Measurements from ENCODE around the gene BACH2.

Gene BACH2

GRCh38 chr6:90095788-90096187 is 200.9 kb downstream of the BACH2 start:
- Histone ChIP-seq H3K36me3 (ENCODE audit: low read depth) (no peaks in the 10 kb centered on the region), H3K27ac (ENCODE audit: poor library complexity, severe bottlenecking) (peak overlapping the region; percentile 99), H3K9me3 (ENCODE audit: severe bottlenecking) (no peaks in the 10 kb centered on the region), H3K27me3 (ENCODE audit: insufficient read depth, poor library complexity, severe bottlenecking) (no peaks in the 10 kb centered on the region), H3K4me1 (ENCODE audit: insufficient read depth, poor library complexity, severe bottlenecking) (peaks cover 35% of the 10 kb centered on the region), H3K4me3 (ENCODE audit: severe bottlenecking) (no peak overlapping the region)
- DNase-seq (ENCODE audit: low spot score) = no peak
- no peak for TF ChIP-seq CTCF (IDR thresholded peaks at IDR 0.05; ENCODE audit: poor library complexity, severe bottlenecking)
- no peak for ATAC-seq (ENCODE audit: low read depth)

GRCh38 chr6:90095145-90095544 is 201.5 kb downstream of the BACH2 start:
- no peak overlapping the region for H3K27ac ChIP-seq (ENCODE audit: poor library complexity, severe bottlenecking)
- DNase-seq (ENCODE audit: low spot score) (no peak), ATAC-seq (ENCODE audit: low read depth) (no peak)
- H3K9me3 ChIP-seq (ENCODE audit: severe bottlenecking) = no peaks in the 10 kb centered on the region
- no peak for TF ChIP-seq CTCF (IDR thresholded peaks at IDR 0.05; ENCODE audit: poor library complexity, severe bottlenecking)
- no peaks in the 10 kb centered on the region for H3K27me3 ChIP-seq (ENCODE audit: insufficient read depth, poor library complexity, severe bottlenecking)
- no peak overlapping the region for H3K4me3 ChIP-seq (ENCODE audit: severe bottlenecking)
- no peaks in the 10 kb centered on the region for H3K36me3 ChIP-seq (ENCODE audit: low read depth)
- H3K4me1 ChIP-seq (ENCODE audit: insufficient read depth, poor library complexity, severe bottlenecking) = peaks cover 32% of the 10 kb centered on the region

GRCh38 chr6:90093558-90094073 is 203.0 kb downstream of the BACH2 start:
- H3K9me3 ChIP-seq (ENCODE audit: severe bottlenecking) = no peaks in the 10 kb centered on the region
- no peaks in the 10 kb centered on the region for H3K27me3 ChIP-seq (ENCODE audit: insufficient read depth, poor library complexity, severe bottlenecking)
- no peak for TF ChIP-seq CTCF (IDR thresholded peaks at IDR 0.05; ENCODE audit: poor library complexity, severe bottlenecking)
- DNase-seq (ENCODE audit: low spot score) = no peak
- H3K4me3 ChIP-seq (ENCODE audit: severe bottlenecking) = no peak overlapping the region
- no peaks in the 10 kb centered on the region for H3K36me3 ChIP-seq (ENCODE audit: low read depth)
- H3K4me1 ChIP-seq (ENCODE audit: insufficient read depth, poor library complexity, severe bottlenecking) = peaks cover 21% of the 10 kb centered on the region
- ATAC-seq (ENCODE audit: low read depth) = no peak
- H3K27ac ChIP-seq (ENCODE audit: poor library complexity, severe bottlenecking) = no peak overlapping the region

- no peak for TF ChIP-seq CTCF (IDR thresholded peaks at IDR 0.05; ENCODE audit: poor library complexity, severe bottlenecking)
- Histone ChIP-seq H3K36me3 (ENCODE audit: low read depth) (no peaks in the 10 kb centered on the region), H3K9me3 (ENCODE audit: severe bottlenecking) (no peaks in the 10 kb centered on the region), H3K27ac (ENCODE audit: poor library complexity, severe bottlenecking) (no peak overlapping the region), H3K4me3 (ENCODE audit: severe bottlenecking) (no peak overlapping the region), H3K27me3 (ENCODE audit: insufficient read depth, poor library complexity, severe bottlenecking) (no peaks in the 10 kb centered on the region), H3K4me1 (ENCODE audit: insufficient read depth, poor library complexity, severe bottlenecking) (peaks cover 30% of the 10 kb centered on the region)
- DNase-seq (ENCODE audit: low spot score) (no peak), ATAC-seq (ENCODE audit: low read depth) (no peak)
Observed at GRCh38 chr6:90090866-90091265, 205.8 kb downstream of the BACH2 start.

GRCh38 chr6:90088009-90088408 is 208.6 kb downstream of the BACH2 start:
- H3K4me3 ChIP-seq (ENCODE audit: severe bottlenecking) = no peak overlapping the region
- peak overlapping the region; percentile 95 for H3K27ac ChIP-seq (ENCODE audit: poor library complexity, severe bottlenecking)
- peaks cover 31% of the 10 kb centered on the region for H3K4me1 ChIP-seq (ENCODE audit: insufficient read depth, poor library complexity, severe bottlenecking)
- H3K27me3 ChIP-seq (ENCODE audit: insufficient read depth, poor library complexity, severe bottlenecking) = no peaks in the 10 kb centered on the region
- DNase-seq (ENCODE audit: low spot score) (no peak), ATAC-seq (ENCODE audit: low read depth) (peak; percentile 83)
- TF ChIP-seq CTCF (IDR thresholded peaks at IDR 0.05; ENCODE audit: poor library complexity, severe bottlenecking) = no peak
- no peaks in the 10 kb centered on the region for H3K36me3 ChIP-seq (ENCODE audit: low read depth)
- no peaks in the 10 kb centered on the region for H3K9me3 ChIP-seq (ENCODE audit: severe bottlenecking)
